Measurements from ENCODE around the gene TMOD1. TPM values are rescaled to one million over a fixed set of nuclear protein-coding genes. Genes with fewer than 3 reads are reported as not detected.

TMOD1 gene
- total and polyA plus RNA-seq, 9 donors = 37.1 to 77.2 (median 64.0) TPM

DNA sequence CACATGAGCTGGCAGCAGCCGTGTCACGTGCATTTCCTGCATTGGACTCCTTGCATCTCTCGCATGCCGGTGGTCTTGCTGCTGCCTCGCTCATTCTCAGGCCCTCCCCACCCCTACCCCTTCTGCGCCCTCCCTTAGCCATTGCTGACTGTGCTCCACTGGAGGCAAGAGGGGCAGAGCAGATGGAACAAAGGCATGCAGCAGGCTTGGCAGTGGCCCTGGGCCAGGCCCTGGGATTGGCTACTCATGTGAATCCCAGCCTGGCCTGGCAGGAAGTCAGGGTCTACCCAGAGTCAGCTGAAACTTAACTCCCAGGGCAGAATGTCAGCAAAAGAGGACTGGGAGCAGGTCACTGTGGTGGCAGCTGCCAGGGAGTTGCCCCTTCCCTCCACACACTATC is 69.4 kb downstream of the TMOD1 start:
- no peak for DNase-seq
- WGBS, 3 donors = 87 to 97% (median 92%) methylated on average over 6 of the region's 6 CpGs

DNA sequence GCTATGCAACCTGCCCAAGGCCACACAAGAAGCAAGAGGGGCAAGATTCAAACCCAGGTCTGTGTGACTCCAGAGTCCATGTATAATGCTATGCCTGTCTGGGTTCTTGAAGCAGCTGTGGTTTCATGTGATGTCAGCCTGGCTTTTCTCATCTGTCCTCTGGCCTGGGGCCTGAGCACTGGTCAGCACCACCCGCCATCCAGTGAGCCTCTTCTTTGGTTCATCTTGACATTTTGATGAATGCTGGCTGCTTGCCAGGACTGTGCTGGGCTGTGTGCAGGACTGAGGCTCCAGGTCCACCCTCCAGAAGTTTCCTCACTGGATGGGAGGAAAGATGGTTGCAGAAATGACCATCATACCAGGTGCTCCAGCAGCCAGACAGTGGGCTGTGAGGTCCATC is 70.2 kb downstream of the TMOD1 start:
- Histone ChIP-seq H3K27ac (no peak overlapping the region), H3K4me3 (no peak overlapping the region), H3K27me3 (no peaks in the 10 kb centered on the region), H3K4me1 (ENCODE audit: insufficient read depth) (no peaks in the 10 kb centered on the region), H3K9me3 (no peaks in the 10 kb centered on the region), H3K36me3 (no peaks in the 10 kb centered on the region)
- intact Hi-C loops (cut with DNase I) = no loop called here
- WGBS, 3 donors = 71 to 81% (median 74%) methylated on average over 1 of the region's 1 CpG
- TF ChIP-seq, protein P1, sequence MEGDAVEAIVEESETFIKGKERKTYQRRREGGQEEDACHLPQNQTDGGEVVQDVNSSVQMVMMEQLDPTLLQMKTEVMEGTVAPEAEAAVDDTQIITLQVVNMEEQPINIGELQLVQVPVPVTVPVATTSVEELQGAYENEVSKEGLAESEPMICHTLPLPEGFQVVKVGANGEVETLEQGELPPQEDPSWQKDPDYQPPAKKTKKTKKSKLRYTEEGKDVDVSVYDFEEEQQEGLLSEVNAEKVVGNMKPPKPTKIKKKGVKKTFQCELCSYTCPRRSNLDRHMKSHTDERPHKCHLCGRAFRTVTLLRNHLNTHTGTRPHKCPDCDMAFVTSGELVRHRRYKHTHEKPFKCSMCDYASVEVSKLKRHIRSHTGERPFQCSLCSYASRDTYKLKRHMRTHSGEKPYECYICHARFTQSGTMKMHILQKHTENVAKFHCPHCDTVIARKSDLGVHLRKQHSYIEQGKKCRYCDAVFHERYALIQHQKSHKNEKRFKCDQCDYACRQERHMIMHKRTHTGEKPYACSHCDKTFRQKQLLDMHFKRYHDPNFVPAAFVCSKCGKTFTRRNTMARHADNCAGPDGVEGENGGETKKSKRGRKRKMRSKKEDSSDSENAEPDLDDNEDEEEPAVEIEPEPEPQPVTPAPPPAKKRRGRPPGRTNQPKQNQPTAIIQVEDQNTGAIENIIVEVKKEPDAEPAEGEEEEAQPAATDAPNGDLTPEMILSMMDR (IDR thresholded peaks at IDR 0.05) = no peak
- no peak for DNase-seq

More for the DNA sequence above, 69.4 kb downstream of the TMOD1 start:
- Histone ChIP-seq H3K36me3 (no peaks in the 10 kb centered on the region), H3K4me3 (no peak overlapping the region), H3K4me1 (ENCODE audit: insufficient read depth) (no peaks in the 10 kb centered on the region), H3K27me3 (no peaks in the 10 kb centered on the region), H3K27ac (no peak overlapping the region), H3K9me3 (no peaks in the 10 kb centered on the region)
- TF ChIP-seq EP300 (IDR thresholded peaks at IDR 0.05) = no peak
- TF ChIP-seq, protein P1 (IDR thresholded peaks at IDR 0.05) = no peak
- no peak for TF ChIP-seq POLR2A (IDR thresholded peaks at IDR 0.05)
- intact Hi-C loops (cut with DNase I) = no loop called here

DNA sequence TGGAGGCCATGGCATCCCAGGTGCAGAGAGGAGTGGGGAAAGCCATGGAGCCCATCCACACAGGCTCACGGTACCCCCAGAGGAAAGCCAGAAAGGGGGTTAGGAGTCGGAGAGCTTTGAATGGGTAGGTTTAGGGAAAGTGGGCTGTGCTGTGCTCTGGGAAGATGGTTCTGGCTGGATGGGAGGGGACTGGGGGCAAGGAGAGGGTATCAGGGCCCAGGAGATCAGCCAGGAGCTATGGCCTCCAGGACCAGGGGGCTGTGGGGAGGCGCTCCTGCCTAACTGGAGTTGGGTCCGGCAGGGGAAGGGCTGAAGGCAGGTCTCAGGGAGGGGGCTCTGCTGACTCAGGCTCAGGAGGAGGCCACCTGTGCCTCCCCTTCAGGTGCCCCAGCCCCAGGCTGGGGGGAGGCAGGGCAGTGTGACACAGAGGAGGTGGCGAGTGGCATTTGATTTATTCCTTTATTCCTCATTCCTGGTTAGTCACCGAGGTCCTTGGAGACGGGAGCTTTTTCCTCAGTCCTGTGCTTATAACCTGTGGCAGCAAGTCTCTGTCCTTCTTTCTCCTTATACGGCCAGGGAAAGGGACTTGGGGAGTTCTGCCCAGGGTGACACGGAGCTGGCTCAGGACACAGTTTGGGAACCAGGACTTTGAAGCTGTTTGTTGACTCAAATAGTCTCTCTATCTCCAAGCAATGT is 70.9 kb downstream of the TMOD1 start:
- WGBS, 3 donors = 74 to 82% (median 78%) methylated on average over 9 of the region's 9 CpGs
- Histone ChIP-seq H3K27ac (no peak overlapping the region), H3K9me3 (no peaks in the 10 kb centered on the region), H3K36me3 (no peaks in the 10 kb centered on the region), H3K4me1 (ENCODE audit: insufficient read depth) (no peaks in the 10 kb centered on the region), H3K4me3 (no peak overlapping the region), H3K27me3 (no peaks in the 10 kb centered on the region)
- TF ChIP-seq POLR2A (IDR thresholded peaks at IDR 0.05) = no peak
- no peak for TF ChIP-seq EP300 (IDR thresholded peaks at IDR 0.05)
- TF ChIP-seq, protein P1 (IDR thresholded peaks at IDR 0.05) = no peak
- intact Hi-C loops (cut with DNase I) = no loop called here
- no peak for DNase-seq

DNA sequence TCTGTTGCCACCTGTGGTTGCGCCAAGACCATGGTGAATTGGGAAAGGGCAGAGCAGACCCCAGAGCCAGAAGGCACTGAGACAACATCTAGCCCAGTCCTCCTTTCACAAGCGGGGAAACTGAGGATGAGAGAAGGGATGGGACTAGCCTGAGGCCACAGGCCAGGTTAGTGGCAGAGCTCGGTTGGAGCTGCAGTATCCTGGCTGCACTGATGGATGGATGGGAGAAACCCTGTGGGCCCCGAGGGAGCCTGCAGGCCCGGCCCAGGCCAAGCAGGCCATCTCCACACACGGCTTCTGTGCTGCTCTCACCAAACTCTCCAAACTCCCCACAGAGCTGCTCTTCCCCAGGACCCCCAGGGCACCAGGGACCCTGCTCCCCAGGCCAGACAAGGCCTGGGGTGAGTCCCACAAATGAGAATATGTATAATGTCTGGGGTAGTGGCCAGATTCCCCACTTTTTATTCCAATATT is 71.5 kb downstream of the TMOD1 start:
- intact Hi-C loops (cut with DNase I) = no loop called here
- TF ChIP-seq, protein P1 (IDR thresholded peaks at IDR 0.05) = no peak
- TF ChIP-seq POLR2A (IDR thresholded peaks at IDR 0.05) (no peak), EP300 (IDR thresholded peaks at IDR 0.05) (no peak)
- H3K36me3 ChIP-seq = no peaks in the 10 kb centered on the region
- no peaks in the 10 kb centered on the region for H3K27me3 ChIP-seq
- H3K4me1 ChIP-seq (ENCODE audit: insufficient read depth) = no peaks in the 10 kb centered on the region
- DNase-seq = no peak
- H3K9me3 ChIP-seq = no peaks in the 10 kb centered on the region
- H3K4me3 ChIP-seq = no peak overlapping the region
- no peak overlapping the region for H3K27ac ChIP-seq
- WGBS, 3 donors = 82 to 89% (median 85%) methylated on average over 5 to 6 of the region's 6 CpGs
